Measurements from ENCODE around the gene HEG1.

The HEG1 gene

GRCh38 chr3:124935794-124936542 lies 119.8 kb downstream of the HEG1 start:
- ChIA-PET POLR2A (no interaction called here), CTCF (interaction anchor here (0.6 to 2.2 kb wide), 8 partner anchors 8 to 650 kb away, joined by 3 to 10 read pairs (median 3); no protein-coding TSS in a partner anchor)
- TF ChIP-seq, protein P1, sequence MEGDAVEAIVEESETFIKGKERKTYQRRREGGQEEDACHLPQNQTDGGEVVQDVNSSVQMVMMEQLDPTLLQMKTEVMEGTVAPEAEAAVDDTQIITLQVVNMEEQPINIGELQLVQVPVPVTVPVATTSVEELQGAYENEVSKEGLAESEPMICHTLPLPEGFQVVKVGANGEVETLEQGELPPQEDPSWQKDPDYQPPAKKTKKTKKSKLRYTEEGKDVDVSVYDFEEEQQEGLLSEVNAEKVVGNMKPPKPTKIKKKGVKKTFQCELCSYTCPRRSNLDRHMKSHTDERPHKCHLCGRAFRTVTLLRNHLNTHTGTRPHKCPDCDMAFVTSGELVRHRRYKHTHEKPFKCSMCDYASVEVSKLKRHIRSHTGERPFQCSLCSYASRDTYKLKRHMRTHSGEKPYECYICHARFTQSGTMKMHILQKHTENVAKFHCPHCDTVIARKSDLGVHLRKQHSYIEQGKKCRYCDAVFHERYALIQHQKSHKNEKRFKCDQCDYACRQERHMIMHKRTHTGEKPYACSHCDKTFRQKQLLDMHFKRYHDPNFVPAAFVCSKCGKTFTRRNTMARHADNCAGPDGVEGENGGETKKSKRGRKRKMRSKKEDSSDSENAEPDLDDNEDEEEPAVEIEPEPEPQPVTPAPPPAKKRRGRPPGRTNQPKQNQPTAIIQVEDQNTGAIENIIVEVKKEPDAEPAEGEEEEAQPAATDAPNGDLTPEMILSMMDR (IDR thresholded peaks at IDR 0.05; ENCODE audit: control extremely low read depth, extremely low read depth, low read depth, missing control alignments), result no peak
- no peak for DNase-seq (ENCODE audit: extremely low spot score)

- TF ChIP-seq, protein P1 (IDR thresholded peaks at IDR 0.05; ENCODE audit: control extremely low read depth, extremely low read depth, low read depth, missing control alignments), result no peak
- peak; percentile 47 for DNase-seq (ENCODE audit: extremely low spot score)
- CTCF ChIA-PET, result interaction anchor here (0.8 to 2.2 kb wide), 9 partner anchors 8 to 651 kb away, joined by 3 to 10 read pairs (median 3); no protein-coding TSS in a partner anchor
- POLR2A ChIA-PET, result no interaction called here
These were observed 120.5 kb downstream of the HEG1 start for GRCh38 chr3:124935264-124935663.

DNA sequence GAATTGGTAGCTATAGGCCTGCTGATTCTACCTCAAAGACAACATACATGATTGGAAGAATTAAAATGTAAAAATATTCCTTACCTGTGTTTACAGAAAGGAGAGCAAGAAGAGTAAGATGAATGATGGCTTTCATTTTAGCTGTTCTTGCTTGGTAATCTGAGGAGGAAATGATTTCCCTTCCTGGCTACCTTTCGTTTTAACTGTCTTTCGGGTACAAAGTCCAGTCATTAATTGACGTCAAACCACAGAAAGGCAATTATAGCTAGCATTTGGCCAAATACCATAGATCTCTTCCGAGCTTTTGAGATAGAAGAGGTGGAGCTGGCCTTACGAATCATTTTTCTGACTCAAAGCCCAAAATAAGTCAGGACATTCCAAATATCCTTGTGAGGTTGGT lies 121.2 kb downstream of the HEG1 start, which contains the start of gene MUC13:
Gene MUC13, minus strand, starts transcription at position 175 of the 400 bp plus-strand sequence. Its CDS starts 39 bp downstream, at position 136.
- no peak for DNase-seq (ENCODE audit: extremely low spot score)
- CTCF ChIA-PET, result interaction anchor here (1.2 to 2.2 kb wide), 5 partner anchors 9 to 650 kb away, joined by 3 to 8 read pairs (median 4); no protein-coding TSS in a partner anchor
- POLR2A ChIA-PET, result no interaction called here
- TF ChIP-seq, protein P1 (IDR thresholded peaks at IDR 0.05; ENCODE audit: control extremely low read depth, extremely low read depth, low read depth, missing control alignments), result no peak

GRCh38 chr3:124928333-124929202 lies 127.2 kb downstream of the HEG1 start:
- DNase-seq (ENCODE audit: extremely low spot score), result peak; percentile 42
- TF ChIP-seq, protein P1 (IDR thresholded peaks at IDR 0.05; ENCODE audit: control extremely low read depth, extremely low read depth, low read depth, missing control alignments), result peak; percentile 66
- ChIA-PET POLR2A (no interaction called here), CTCF (interaction anchor here (0.6 to 3.8 kb wide), 23 partner anchors 7 to 658 kb away, joined by 3 to 22 read pairs (median 5); no protein-coding TSS in a partner anchor)

- ChIA-PET CTCF (interaction anchor here (0.7 to 3.8 kb wide), 23 partner anchors 8 to 659 kb away, joined by 3 to 22 read pairs (median 5); no protein-coding TSS in a partner anchor), POLR2A (no interaction called here)
- DNase-seq (ENCODE audit: extremely low spot score), result peak; percentile 29
- TF ChIP-seq, protein P1 (IDR thresholded peaks at IDR 0.05; ENCODE audit: control extremely low read depth, extremely low read depth, low read depth, missing control alignments), result no peak
These were observed 128.2 kb downstream of the HEG1 start for GRCh38 chr3:124927574-124928045.

All from GM10248 (cell line).